DOHH2 (cell line): Measurements from ENCODE around the gene DSE.

Experiments
- EZH2phosphoT487 ChIP-seq: fragments of 200-600 bp; sonication (generic); IDR thresholded peaks from 2 replicates; pipeline ENCODE4 v1.6.1; 2017; ENCODE audit warnings: borderline replicate concordance, mild to moderate bottlenecking, antibody characterized with exemption, low read length, moderate library complexity, mixed read lengths
- TF ChIP-seq, protein P1 (sequence below): fragments of 200-600 bp; sonication (generic); IDR thresholded peaks from one replicate; pipeline ENCODE4 v1.5.1; 2014; ENCODE audit warnings: antibody characterized with exemption, mild to moderate bottlenecking, low read depth, low read length; ENCODE audit not compliant: poor library complexity, severe bottlenecking

DNA sequence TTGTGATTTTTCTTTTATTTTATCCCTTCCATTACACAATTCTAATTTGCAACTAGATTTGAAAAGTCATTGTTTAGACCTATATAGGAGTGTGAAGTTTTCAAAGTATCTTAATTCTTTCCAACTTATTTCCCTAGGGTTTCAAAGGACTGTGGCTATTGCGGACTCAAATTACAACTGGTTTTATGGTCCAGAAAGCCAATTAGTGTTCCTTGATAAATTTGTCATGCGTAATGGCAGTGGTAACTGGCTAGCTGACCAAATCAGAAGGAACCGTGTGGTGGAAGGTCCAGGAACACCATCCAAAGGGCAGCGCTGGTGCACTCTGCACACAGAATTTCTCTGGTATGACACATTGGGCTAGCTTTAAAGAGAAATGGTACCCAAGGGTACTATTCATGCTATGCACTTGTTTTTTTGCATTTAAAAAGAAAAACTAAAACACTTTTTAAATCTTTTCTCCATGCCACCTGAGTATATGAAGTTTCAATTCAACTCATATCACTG lies 62.5 kb downstream of the DSE start:
- TF ChIP-seq, protein P1, sequence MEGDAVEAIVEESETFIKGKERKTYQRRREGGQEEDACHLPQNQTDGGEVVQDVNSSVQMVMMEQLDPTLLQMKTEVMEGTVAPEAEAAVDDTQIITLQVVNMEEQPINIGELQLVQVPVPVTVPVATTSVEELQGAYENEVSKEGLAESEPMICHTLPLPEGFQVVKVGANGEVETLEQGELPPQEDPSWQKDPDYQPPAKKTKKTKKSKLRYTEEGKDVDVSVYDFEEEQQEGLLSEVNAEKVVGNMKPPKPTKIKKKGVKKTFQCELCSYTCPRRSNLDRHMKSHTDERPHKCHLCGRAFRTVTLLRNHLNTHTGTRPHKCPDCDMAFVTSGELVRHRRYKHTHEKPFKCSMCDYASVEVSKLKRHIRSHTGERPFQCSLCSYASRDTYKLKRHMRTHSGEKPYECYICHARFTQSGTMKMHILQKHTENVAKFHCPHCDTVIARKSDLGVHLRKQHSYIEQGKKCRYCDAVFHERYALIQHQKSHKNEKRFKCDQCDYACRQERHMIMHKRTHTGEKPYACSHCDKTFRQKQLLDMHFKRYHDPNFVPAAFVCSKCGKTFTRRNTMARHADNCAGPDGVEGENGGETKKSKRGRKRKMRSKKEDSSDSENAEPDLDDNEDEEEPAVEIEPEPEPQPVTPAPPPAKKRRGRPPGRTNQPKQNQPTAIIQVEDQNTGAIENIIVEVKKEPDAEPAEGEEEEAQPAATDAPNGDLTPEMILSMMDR = no peak
- TF ChIP-seq EZH2phosphoT487 = no peak
